Stimulated activated CD8-positive, alpha-beta memory T cell treated with anti-CD3 and anti-CD28 coated beads, Interleukin-12 subunit alpha, Interleukin-12 subunit beta, amount 100 ng/mL, for 24 hours (primary cell): Measurements from ENCODE around the gene AKAP10.
A peak's percentile ranks its signal among the peaks of the same experiment; 100 is the strongest.
"Not testable (repeated sequence)": the region's sequence is repeated elsewhere in the genome, so short reads cannot be mapped to it uniquely, and the experiment has no call there.

Source experiments
- DNase-seq: peaks from one replicate; pipeline ENCODE4 v3.0.0-alpha.2; 2020; ENCODE audit errors: extremely low read depth

The AKAP10 gene

DNA sequence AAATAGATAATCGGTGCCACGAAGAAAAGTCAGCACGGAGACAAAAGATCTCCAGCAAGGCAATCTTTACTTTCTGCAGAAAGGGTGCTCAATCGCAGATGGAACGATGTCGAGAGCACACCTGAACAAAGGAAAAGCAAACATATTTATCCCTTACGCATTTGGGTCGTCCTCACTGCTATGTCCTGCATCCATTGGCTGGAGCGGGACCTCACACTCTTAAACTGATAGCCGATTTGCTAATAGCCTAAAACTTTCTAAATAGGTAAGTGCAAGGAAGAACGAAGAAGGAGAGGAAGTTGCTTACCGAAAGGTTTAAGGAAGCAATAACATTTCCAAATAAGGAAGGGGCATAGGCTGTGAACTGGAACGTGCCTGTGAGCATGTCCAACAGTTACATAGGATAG, 1.2 kb upstream of the AKAP10 start:
- no peak for DNase-seq

DNA sequence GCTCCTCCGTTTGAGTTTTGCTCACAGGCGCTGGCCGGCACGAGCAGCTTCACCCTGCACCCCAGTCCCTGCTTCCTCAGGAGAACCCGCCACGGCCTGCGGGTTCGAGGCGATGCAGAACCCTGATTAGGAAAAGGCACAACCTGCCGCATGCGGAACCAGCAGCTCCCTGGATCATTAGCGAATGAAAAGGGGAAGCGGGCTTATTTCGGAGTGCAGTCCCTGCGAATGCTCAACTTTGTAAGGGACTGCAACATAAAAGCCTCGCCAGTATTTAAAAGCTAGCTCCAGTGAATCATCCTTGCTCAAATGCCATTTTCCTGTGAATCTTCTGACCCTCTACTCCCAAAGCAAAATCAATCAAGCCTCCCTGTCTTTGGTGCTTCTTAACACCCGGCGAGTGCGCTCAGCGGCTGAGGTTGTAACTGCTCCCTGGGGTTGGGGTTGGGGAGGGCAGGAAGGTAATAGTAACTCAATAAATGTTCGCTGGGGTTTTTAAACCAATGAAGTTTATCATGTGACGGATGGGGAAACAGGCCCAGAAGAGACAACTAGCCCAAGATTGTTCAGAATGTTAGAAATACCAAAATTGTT, 678 bp upstream of the AKAP10 start:
- DNase-seq = peak; percentile 1

DNA sequence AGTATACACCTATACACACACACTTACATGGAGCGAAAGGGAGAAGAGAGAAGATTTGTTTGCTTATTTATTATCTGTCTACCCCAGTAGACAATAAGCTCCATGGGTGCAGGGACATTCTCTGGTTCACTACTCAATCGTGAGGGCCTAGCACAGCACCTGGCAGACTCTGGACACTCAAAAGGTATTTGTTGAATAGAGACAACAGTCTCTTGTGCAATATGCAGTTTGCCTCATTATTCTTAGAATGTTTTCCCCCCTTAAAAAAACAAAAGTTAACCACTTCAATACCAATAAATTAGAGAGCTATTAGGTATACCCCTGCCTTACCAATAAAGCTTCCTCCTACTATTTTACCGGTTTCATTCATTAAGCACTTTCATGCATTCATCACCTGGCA, 2.0 kb downstream of the AKAP10 start:
- no peak for DNase-seq

DNA sequence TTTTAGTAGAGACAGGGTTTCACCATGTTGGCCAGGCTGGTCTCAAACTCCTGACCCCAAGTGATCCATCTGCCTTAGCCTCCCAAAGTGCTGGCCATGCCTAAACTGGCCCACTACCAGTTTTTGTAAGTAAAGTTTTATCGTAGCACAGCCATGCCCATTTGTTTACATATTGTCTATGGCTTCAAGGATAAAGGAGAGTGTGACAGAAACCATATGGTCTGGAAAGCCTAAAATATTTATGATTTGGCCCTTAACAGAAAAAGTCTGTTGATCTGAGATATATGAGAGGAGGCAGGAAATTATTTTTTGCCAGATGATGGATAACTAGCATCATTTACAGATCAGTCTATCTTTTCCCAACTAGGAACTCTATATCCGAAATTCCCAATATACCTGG, 4.5 kb downstream of the AKAP10 start:
- DNase-seq = no peak

DNA sequence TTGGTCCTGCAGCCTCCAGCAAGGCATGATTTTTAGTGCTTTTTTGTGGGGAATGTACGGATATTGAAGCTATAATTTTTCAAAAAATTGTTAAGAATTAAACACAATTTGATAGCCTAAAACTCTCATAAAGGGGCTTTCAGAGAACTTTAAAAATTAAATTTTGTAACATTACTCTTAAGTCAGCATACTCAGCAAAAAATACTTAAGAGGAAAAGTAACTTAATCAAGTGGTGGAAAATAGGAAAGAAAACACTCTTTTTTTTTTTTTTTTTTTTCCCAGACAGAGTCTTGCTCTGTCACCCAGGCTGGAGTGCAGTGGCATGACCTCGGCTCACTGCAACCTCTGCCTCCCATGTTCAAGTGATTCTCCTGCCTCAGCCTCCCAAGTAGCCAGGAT, 14.7 kb downstream of the AKAP10 start:
- DNase-seq = not testable (repeated sequence)

DNA sequence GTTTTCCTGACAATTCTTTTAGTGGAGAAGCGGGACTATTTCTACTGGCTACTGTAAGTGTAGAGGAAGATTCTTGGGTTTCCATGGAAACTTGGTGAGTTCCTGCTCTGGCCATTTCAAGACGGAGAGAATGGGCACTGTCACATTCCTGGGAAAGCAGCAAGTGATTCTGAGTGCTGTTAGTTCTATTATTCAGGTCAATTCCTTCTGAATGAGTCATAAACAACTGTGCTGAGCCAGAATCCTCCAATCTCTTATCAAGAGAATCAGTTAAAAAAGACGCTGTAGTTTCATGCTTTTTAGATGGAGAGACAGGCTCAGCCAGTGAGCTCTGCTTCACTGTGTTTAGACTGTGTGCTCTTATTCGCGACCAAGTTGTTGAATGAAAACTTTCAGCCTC, 19.6 kb downstream of the AKAP10 start:
- no peak for DNase-seq

DNA sequence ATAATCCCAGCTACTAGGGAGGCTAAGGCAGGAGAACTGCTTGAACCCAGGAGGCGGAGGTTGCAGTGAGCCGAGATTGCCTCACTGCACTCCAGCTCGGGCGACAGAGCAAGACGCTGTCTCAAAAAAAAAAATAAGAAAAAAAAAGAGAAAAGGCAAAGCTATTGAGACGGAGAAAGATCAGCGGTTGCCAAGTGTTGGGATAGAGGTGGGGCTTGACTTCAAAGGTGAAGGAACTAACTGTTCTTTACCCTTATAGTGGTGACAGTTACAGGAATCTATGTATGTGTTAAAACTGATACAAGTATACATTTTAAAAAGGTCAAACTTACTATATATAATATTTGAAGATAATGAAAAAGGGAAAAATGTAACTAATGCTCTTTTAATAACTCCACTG, 22.5 kb downstream of the AKAP10 start:
- DNase-seq = no peak

DNA sequence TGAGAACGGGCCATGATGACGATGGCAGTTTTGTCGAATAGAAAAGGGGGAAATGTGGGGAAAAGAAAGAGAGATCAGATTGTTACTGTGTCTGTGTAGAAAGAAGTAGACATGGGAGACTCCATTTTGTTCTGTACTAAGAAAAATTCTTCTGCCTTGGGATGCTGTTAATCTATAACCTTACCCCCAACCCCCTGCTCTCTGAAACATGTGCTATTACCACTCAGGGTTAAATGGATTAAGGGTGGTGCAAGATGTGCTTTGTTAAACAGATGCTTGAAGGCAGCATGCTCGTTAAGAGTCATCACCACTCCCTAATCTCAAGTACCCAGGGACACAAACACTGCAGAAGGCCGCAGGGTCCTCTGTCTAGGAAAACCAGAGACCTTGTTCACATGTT, 26.2 kb downstream of the AKAP10 start:
- DNase-seq = not testable (repeated sequence)

DNA sequence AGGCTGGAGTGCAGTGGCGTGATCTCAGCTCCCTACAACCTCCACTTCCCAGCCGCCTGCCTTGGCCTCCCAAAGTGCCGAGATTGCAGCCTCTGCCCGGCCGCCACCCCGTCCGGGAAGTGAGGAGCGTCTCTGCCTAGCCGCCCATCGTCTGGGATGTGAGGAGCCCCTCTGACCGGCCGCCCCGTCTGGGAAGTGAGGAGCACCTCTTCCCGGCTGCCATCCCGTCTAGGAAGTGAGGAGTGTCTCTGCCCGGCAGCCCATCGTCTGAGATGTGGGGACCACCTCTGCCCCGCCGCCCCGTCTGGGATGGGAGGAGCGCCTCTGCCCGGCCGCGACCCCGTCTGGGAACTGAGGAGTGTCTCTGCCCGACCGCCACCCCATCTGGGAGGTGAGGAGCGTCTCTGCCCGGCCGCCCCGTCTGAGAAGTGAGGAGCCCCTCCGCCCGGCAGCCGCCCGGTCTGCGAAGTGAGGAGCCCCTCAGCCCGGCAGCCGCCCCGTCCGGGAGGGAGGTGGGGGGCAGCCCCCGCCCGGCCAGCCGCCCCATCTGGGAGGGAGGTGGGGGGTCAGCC, 26.9 kb downstream of the AKAP10 start:
- DNase-seq = not testable (repeated sequence)

DNA sequence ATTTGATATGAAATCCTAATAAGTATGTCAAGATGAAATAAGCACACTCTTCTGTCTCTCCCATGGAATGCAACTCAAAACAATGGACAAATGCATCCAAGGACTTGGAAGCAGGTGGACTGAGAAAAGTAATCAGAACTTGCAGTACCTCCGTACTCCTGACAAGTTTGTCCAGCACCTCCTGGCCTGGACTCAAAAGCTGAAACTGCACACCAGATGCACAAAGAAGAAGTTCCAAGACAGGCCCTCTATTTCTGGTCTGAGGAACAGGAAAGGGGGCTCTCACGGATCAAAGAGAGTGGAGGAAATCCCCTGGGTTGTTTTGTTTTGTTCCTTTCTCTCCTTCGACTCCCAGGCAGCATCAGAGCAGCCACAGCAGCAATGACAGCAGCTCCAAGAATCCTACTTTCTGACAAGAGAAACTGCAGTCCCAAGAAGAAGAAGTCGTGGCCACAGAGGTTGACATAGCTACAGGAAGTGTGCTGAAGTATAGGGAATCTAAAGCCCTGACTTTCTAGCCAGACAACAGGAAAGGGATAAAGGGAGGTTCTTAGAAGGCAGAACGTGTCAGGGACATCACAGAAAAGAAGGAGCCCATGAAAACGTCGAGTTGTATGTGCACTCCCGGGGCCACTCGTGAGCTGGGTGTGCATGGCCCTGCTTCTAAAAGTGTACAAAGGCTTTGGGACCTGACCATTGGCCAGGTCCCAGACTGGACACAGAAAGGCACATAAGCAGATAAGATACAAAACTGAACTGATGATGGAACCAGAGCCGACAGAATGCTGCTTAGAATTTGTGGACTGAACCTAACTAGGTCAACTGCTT, 29.3 kb downstream of the AKAP10 start:
- DNase-seq = no peak

DNA sequence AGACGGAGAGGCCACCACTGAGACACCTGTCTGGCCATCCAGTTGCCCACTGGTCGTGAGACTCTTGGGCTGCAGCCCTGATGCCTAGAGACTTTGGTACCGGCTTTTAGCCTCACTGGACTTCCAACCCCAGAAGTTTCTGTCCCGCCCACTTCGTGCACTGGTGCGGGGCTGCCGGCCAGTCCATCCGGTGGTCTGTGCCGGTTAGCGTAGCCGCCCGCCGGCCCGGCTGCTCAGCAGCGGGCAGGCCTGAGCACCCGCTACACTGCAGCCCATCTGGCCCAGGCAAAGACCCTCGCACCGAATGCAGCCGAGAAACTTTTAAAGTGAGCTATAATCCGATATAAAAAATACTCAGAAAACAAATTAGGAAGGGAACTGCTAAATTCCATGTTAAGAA, 30.7 kb downstream of the AKAP10 start:
- DNase-seq = no peak

DNA sequence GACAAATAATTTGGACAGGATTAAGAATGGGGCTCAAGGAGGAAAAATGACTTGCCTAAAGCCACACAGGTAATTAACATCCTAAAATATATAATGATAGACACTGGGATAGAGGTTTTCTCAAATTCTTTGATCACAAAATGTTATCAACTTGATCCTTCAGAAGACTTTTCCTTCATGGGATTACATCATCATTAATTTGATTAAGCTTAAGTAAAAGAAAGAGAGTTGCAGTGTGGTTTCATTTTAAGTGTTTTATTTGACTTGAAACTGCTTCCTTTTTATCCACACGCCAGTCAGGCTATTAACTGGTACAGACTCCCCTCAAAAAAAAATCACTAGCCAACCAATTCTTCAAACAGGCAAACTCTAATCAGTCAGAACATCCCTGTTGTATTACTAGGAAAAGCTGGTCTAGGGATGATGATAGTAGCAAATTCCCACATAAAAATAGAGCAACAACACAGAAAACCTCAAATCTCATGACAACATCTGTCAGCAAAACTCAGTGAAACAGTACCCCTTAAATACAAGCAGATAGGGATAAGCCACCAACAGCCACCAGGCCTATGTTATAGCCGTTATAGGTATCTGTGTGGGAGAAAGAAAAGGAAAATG, 32.5 kb downstream of the AKAP10 start:
- no peak for DNase-seq

DNA sequence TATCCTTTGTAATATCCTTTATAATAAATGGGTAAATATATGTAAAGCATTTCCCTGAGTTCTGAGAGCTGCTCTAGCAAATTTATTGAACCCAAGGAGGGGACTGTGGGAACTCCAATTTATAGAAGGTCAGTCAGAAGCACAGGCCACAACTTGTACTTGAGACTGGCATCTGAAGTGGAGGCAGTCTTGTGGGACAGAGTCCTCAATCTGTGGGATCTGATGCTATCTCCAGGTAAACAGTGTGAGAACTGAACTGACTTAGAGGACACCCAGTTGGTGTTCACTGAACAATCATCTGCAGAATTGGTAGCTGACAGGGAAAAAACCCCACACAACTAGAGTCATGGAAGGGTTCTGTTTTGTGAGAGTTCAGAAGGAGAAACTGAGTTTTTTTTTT, 34.0 kb downstream of the AKAP10 start:
- DNase-seq = no peak

DNA sequence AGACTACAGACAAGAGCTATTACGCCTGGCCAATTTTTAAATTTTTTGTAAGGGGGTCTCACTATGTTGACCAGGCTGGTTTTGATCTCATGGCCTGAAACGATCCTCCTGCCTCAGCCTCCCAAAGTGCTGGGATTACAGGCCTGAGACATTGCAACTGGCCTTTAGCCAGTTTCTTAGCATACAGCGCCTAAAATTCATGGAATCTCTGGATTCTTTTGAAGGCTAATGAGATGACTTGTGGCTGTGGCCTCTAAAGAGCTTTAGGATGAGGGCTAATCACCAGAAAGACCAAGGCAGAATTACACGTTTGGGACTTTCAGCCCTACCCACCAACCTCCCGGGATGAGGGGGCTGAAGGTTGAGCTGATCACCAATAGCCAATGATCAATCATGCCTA, 34.6 kb downstream of the AKAP10 start:
- DNase-seq = no peak

DNA sequence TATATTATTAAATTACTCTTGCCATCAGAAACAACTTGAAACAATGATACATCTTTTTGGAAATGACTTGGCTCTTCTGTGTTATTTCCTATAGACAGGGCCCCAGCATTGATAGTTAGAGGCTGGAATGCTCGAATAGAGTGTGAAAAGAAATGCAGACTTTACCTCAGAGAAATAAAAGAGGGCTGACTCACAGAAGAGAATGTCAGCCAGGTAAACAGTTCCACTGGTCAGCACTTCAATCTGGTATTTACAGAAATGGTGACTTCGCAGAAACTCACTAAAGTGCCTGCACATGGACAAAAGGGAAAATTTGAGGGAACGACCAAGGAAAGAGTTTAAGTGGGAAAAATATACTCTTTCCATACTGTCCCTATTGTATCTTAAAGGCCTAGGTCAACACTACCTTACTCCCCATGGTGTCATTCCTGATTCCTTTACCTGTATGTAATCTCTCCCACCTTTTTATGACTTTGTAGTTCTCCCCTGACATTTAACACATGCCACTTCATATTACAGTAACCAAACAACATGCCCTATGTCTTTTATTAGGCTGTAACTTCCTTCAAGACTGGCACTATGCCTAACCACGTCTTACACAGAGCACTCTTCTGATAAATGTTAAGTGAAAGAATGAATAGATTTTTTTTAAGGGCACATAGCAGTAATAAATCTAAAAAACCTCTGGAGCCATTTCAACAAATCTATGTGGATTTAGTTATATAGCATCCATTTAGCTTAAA, 36.7 kb downstream of the AKAP10 start:
- DNase-seq = no peak

DNA sequence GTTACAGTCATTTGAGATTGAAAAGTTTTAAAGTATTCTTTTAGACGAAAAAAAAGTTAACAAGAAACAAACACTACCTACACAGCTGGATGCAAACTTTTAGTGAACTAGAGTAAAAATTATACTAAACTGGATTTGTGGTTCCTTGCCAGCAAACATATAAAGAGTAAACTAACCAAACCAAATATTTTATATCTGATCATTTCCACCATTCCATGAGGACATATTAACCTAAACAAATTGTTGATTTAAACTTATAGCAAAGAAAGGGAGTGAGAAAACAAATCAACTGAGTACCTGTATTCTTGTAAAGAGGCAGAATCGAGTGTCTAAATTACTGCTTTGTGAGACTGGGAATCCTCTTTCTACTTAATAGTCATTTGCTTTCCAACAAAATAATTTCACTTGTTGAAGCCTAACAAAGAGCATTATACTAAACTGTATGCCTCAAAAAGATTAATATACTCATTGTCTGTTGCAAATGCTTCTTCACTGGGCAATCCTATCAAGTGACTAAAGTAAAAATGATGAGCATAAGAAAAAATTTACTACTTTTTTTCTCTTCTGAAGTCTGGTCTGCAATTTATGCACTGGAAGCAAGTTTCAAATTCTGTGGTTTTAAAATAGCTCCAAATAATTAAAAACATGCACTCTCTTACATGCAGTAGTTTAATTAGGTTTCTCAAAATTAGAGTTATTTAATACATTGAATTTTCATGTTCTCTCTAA, 37.5 kb downstream of the AKAP10 start:
- DNase-seq = no peak

DNA sequence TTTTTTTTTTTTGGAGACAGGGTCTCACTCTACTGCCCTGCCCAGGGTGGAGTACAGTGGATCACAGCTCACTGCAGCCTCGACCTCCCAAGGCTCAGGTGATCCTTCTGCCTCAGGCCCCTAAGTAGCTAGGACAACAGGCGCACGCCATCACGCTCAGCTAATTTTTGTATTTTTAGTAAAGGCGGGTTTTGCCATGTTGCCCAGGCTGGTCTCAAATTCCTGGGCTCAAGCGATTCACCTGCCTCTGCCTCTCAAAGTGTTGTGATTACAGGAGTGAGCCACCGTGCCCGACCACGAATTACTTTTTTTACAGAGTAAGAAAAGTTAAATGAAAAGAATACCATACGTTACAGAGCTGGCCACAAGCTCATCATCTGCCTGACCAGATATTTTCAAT, 38.9 kb downstream of the AKAP10 start:
- no peak for DNase-seq

DNA sequence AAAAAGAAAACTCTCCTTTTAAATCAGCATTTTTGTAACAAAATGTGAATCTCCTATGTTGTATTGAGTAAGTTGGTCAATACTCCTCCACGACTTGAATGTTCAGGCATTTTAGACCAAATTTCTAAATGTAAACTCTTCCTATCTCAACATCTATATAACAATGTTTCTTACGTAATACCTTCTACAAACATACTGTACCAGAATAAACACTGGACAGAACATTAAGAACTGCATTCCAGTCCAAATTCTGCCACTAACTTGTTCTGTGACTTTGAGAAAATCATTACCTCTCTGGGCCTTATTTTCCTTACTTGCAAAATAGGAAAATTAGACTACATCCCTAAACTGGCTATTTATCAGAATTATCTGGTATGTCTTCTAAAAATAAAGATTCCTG, 40.1 kb downstream of the AKAP10 start:
- DNase-seq = no peak

DNA sequence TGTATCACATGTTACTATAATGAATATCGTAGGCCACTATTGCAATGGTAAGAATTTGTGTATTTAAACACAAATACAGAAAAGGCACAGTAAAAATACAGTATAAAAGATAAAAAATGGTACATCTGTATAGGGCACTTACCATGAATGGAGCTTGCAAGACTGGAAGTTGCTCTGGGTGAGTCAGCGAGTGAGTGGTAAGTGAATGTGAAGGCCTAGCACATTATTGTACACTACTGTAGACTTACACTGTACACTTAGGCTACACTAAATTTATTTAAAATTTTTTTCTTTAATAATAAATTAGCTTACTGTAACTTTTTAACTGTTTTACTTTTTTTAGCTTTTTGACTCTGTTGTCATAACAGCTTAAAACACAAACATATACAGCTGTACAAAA, 42.5 kb downstream of the AKAP10 start:
- DNase-seq = no peak

DNA sequence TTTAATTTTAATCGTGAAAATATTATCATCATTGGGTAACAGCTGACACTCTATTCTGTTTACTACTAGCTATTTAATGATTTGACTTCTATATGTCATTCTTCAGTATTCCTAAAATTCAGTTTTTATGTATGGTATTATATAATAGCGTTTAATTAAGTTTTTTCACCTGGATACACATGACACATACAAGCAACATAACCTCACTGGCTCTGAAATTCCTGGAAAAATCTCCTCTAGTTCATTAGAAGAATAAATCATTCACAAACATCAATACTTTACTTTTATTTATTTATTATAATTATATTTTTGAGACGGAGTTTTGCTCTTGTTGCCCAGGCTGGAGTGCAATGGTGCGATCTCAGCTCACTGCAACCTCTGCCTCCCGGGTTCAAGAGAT, 44.0 kb downstream of the AKAP10 start:
- DNase-seq = no peak

DNA sequence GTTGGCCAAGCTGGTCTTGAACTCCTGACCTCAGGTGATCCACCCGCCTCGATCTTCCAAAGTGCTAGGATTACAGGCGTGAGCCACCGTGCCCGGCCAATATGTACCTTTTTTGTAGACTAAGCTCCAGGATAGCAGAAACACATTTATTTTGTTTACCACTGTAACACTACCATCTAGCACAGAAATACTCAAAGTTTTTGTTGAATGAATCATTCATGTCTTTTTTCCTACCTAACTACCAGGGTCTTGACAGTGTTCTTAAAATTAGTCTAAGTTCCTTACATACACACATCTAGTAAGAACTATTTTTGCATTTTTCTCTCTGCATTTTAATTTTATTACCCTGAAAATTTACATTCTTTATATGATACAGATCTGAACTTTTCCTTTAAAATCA, 44.4 kb downstream of the AKAP10 start:
- DNase-seq = no peak

DNA sequence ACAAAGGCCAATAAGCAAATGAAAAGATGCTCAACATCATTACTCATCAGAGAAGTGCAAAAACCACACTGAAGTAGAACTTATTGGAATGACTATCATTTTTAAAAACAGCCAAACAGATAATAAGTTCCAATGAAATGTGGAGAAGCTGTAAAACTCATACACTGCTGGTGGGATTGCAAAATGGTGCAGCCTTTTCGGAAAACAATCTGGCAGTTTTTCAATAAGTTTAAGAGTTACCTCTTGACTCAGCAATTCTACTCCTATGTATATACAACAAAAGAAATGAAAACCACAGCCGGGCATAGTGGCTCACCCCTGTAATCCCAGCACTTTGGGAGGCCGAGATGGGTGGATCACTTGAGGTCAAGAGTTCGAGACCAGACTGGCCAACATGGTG, 49.3 kb downstream of the AKAP10 start:
- DNase-seq = no peak
